ENCODE measurements around the gene ALS2CL. TPM values are rescaled to one million over a fixed set of nuclear protein-coding genes. Genes with fewer than 3 reads are reported as not detected.
A peak's percentile ranks its signal among the peaks of the same experiment; 100 is the strongest.
"Not testable (repeated sequence)": the region's sequence is repeated elsewhere in the genome, so short reads cannot be mapped to it uniquely, and the experiment has no call there.

The ALS2CL gene
- total and polyA plus RNA-seq, 4 experiments from 2014 or later, result 3.2 to 29.8 (median 16.5) TPM

DNA sequence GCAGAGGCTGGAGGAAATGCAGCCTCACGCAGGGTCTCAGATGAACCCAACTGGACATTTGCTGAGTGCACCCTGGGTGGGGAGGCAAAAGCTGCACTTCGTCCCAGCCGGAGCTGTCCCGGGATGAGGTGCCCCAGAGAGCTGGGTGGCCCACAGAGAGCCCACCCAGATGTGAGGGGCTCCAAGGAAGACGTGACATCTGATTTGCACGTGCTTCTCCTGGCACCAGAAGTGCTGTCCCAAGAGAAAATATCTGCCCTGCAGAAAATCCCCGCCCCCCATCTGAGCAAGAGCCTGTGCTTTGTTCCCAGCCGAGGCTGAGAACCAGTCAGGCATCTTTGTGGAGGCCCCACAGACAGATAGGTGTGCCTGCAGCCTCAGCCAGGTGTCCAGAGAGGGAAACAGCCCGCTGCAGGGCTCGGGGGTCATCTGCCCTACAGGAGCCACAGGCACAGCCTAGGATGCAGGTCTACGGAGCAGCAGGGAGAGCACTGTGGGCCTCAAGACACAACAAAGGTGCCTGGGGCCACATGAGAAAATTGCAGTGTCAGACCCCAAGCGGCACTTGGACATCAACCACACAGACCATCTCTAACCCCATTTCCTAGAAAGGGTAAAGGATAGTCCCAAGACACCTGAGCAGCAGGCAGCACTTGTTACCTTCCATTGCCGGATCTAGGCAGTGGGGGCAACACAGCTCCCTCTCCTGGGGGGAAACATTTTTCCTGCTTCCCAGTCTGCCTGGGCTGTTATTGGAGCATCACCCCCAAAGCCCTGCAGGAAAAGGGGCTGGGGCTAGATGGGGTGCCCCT is 13.5 kb upstream of the ALS2CL start:
- CTCF ChIA-PET (ENCODE audit: partially characterized antibody), result interaction anchor here (1.6 to 2.9 kb wide), 5 partner anchors 9 to 188 kb away, joined by 3 to 14 read pairs (median 8); no protein-coding TSS in a partner anchor
- H3K4me3 Mint-ChIP-seq, result no peak overlapping the region
- no peak overlapping the region for H3K4me3 ChIP-seq (ENCODE audit: low read length in 2 of 2)
- H3K4me1 Mint-ChIP-seq, result peaks cover 4 to 5% (median 5%) of the 10 kb centered on the region in 4 donors
- H3K27ac Mint-ChIP-seq, result peak overlapping the region in 2 of 7 donors; percentile 29 to 42
- intact Hi-C loops (cut with micrococcal nuclease), result no loop called here
- peaks cover 3% of the 10 kb centered on the region for H3K4me1 ChIP-seq (ENCODE audit: insufficient read depth, low read length)
- POLR2A ChIA-PET (ENCODE audit: partially characterized antibody), result no interaction called here
- no peak overlapping the region for H3K27ac ChIP-seq (ENCODE audit: low read depth, low read length)
- no peaks in the 10 kb centered on the region for H3K36me3 ChIP-seq (ENCODE audit: insufficient read depth, low read length)
- no peak for DNase-seq
- no peaks in the 10 kb centered on the region for H3K27me3 ChIP-seq (ENCODE audit: insufficient read depth, low read length)
- H3K9me3 ChIP-seq (ENCODE audit: control insufficient read depth in 1 of 2, low read length in 2 of 2), result no peaks in the 10 kb centered on the region
- H3K27me3 Mint-ChIP-seq, result peaks cover 0 to 2% of the 10 kb centered on the region in 2 donors
- no peaks in the 10 kb centered on the region for H3K9me3 Mint-ChIP-seq
- peaks cover 3 to 5% of the 10 kb centered on the region in 2 donors for H3K36me3 Mint-ChIP-seq

DNA sequence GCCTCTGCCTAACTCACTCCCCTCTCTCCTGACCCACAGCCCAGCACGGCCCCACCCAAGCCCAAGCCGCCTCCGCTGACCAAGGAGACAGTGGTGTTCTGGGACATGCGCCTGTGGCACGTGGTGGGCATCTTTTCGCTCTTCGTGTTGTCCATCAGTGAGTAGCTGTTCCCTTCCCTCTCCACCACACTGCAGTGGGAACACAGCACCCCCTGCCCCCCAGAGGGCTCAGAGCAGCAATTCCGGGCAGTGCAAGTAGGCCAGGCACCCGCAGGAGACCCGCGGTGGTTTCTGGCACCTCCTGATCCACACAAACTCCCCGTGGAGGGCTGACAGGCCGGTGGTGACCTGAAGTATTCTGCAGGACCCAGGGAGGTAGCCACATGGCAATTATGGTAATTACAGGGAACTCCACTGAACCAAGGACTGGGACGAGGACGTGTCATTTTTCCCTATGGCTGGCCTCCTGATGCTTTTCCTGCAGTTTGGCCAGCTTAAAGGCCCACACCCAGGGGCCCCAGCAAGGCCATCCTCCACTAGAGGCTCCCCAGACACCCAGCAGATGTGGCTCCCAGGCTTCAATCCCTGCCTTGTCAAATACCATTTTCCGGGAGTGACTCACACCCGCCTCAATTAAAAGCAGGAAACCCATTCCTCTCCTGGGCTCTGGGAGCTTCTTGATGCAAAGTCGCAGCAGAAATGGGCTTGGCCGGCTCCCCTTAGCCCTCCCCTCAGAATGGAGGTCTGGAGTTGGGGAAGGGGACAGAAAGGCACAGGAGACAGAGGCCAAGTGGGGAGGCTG is 12.5 kb upstream of the ALS2CL start:
- H3K4me1 Mint-ChIP-seq, result peaks cover 6 to 11% (median 9%) of the 10 kb centered on the region in 4 donors
- ChIA-PET CTCF (ENCODE audit: partially characterized antibody) (interaction anchor here (0.9 to 2.9 kb wide), 4 partner anchors 10 to 619 kb away, joined by 3 to 14 read pairs (median 7); no protein-coding TSS in a partner anchor), POLR2A (ENCODE audit: partially characterized antibody) (interaction anchor here (1.6 kb wide), 1 partner anchor 204 kb away, joined by 4 read pairs; no protein-coding TSS in a partner anchor)
- peaks cover 0 to 2% of the 10 kb centered on the region in 2 donors for H3K27me3 Mint-ChIP-seq
- Histone ChIP-seq H3K27me3 (ENCODE audit: insufficient read depth, low read length) (no peaks in the 10 kb centered on the region), H3K27ac (ENCODE audit: low read depth, low read length) (no peak overlapping the region), H3K36me3 (ENCODE audit: insufficient read depth, low read length) (no peaks in the 10 kb centered on the region), H3K4me1 (ENCODE audit: insufficient read depth, low read length) (peaks cover 11% of the 10 kb centered on the region), H3K4me3 (ENCODE audit: low read length in 2 of 2) (no peak overlapping the region), H3K9me3 (ENCODE audit: control insufficient read depth in 1 of 2, low read length in 2 of 2) (no peaks in the 10 kb centered on the region)
- intact Hi-C loops (cut with micrococcal nuclease), result loop anchor here (1.0 to 2.0 kb wide), 4 partner anchors 203 to 769 kb away; partner anchors contain the start of gene SCAP
- peak overlapping the region in 1 of 7 donors; percentile 81 for H3K27ac Mint-ChIP-seq
- H3K36me3 Mint-ChIP-seq, result peaks cover 3 to 5% of the 10 kb centered on the region in 2 donors
- H3K4me3 Mint-ChIP-seq, result no peak overlapping the region
- no peaks in the 10 kb centered on the region for H3K9me3 Mint-ChIP-seq
- DNase-seq, result no peak

DNA sequence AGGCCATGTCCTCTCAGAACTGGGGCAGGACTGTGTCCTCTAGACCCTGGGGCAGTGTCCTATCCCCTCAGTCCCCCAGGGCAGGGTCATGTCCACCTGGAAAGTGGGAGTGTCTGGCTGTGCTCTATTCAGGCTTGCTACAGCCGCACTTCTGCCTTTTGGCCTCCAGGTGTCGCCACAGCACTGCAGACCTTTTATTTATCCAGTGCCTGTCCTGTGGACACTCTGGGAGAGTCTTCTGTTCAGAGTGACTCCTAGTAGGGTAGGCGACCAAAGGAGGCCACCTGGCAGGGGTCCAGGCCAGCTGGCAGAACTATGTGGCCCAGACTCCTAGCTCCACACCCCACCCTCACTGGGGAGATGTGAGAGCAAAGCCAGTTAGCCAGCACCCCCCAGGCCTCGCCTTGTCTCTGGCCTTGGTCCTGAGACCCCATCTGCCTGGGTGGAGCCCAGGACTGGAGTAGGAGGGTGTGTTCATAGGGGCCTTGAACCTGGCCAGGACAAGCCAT is 11.6 kb upstream of the ALS2CL start:
- peaks cover 0 to 2% of the 10 kb centered on the region in 2 donors for H3K27me3 Mint-ChIP-seq
- intact Hi-C loops (cut with micrococcal nuclease), result loop anchor here (1.0 to 2.0 kb wide), 4 partner anchors 204 to 770 kb away; partner anchors contain the start of gene SCAP
- H3K4me3 Mint-ChIP-seq, result no peak overlapping the region
- no peak overlapping the region for H3K4me3 ChIP-seq (ENCODE audit: low read length in 2 of 2)
- H3K4me1 Mint-ChIP-seq, result peaks cover 6 to 19% (median 9%) of the 10 kb centered on the region in 4 donors
- no peaks in the 10 kb centered on the region for H3K36me3 ChIP-seq (ENCODE audit: insufficient read depth, low read length)
- DNase-seq, result peak; percentile 63 to 72 (median 68)
- ChIA-PET POLR2A (ENCODE audit: partially characterized antibody) (interaction anchor here (1.6 kb wide), 1 partner anchor 205 kb away, joined by 4 read pairs; no protein-coding TSS in a partner anchor), CTCF (ENCODE audit: partially characterized antibody) (interaction anchor here (0.9 to 2.9 kb wide), 3 partner anchors 9 to 620 kb away, joined by 3 to 14 read pairs (median 11); no protein-coding TSS in a partner anchor)
- peaks cover 18% of the 10 kb centered on the region for H3K4me1 ChIP-seq (ENCODE audit: insufficient read depth, low read length)
- peaks cover 3 to 5% of the 10 kb centered on the region in 2 donors for H3K36me3 Mint-ChIP-seq
- H3K9me3 Mint-ChIP-seq, result no peaks in the 10 kb centered on the region
- no peaks in the 10 kb centered on the region for H3K27me3 ChIP-seq (ENCODE audit: insufficient read depth, low read length)
- no peak overlapping the region for H3K27ac ChIP-seq (ENCODE audit: low read depth, low read length)
- H3K27ac Mint-ChIP-seq, result peak overlapping the region in 1 of 7 donors; percentile 24
- no peaks in the 10 kb centered on the region for H3K9me3 ChIP-seq (ENCODE audit: control insufficient read depth in 1 of 2, low read length in 2 of 2)

DNA sequence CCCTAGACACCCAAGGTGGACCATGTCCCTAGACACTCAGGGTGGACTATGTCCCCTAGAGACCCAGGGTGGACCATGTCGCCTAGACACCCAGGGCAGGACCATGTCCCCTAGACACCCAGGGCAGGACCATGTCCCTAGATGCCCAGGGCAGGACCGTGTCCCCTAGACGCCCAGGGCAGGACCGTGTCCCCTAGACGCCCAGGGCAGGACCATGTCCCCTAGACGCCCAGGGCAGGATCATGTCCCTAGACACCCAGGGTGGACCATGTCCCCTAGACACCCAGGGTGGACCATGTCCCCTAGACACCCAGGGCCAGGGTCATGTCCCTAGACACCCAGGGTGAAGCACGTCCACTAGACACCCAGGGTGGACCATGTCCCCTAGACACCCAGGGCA is 10.9 kb upstream of the ALS2CL start:
- peaks cover 7 to 26% (median 12%) of the 10 kb centered on the region in 4 donors for H3K4me1 Mint-ChIP-seq
- H3K27ac Mint-ChIP-seq; POLR2A ChIA-PET (ENCODE audit: partially characterized antibody); H3K27me3 Mint-ChIP-seq; H3K27ac ChIP-seq (ENCODE audit: low read depth, low read length); H3K4me3 ChIP-seq (ENCODE audit: low read length in 2 of 2); H3K9me3 Mint-ChIP-seq; CTCF ChIA-PET (ENCODE audit: partially characterized antibody); DNase-seq; H3K36me3 Mint-ChIP-seq; H3K36me3 ChIP-seq (ENCODE audit: insufficient read depth, low read length); H3K4me3 Mint-ChIP-seq; H3K9me3 ChIP-seq (ENCODE audit: control insufficient read depth in 1 of 2, low read length in 2 of 2); H3K27me3 ChIP-seq (ENCODE audit: insufficient read depth, low read length): not testable (repeated sequence)
- intact Hi-C loops (cut with micrococcal nuclease), result loop anchor here (2.0 kb wide), 2 partner anchors 666 to 770 kb away; partner anchors contain the start of gene SCAP
- H3K4me1 ChIP-seq (ENCODE audit: insufficient read depth, low read length), result peaks cover 18% of the 10 kb centered on the region

DNA sequence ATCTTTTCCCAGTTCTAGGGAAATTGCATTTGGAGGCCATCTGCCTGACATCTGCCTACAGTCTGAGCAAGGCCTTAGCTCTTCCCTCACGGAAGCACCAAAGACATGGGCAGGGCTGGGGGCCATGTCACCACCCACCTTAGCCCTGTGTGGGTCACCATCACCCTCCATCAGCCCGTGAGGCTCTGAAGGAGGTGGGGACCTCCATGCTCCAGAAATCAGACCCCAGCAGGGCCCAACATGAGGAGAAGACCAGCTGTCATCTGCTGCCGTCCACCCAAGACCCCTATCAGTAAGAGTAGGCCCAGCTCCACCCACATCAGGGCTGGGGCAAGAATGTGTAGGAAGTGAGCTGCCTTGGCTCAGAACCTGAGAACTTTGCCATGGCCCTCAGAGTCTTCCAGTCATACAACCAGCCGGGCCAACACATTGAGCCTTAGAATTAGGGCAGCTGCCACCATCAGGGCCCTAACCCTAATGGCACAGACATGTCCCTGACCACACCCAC is 9.6 kb upstream of the ALS2CL start:
- Histone ChIP-seq H3K27me3 (ENCODE audit: insufficient read depth, low read length) (no peaks in the 10 kb centered on the region), H3K4me1 (ENCODE audit: insufficient read depth, low read length) (peaks cover 18% of the 10 kb centered on the region), H3K27ac (ENCODE audit: low read depth, low read length) (no peak overlapping the region), H3K36me3 (ENCODE audit: insufficient read depth, low read length) (no peaks in the 10 kb centered on the region), H3K4me3 (ENCODE audit: low read length in 2 of 2) (no peak overlapping the region), H3K9me3 (ENCODE audit: control insufficient read depth in 1 of 2, low read length in 2 of 2) (no peaks in the 10 kb centered on the region)
- H3K4me1 Mint-ChIP-seq, result peaks cover 7 to 28% (median 15%) of the 10 kb centered on the region in 4 donors
- intact Hi-C loops (cut with micrococcal nuclease), result no loop called here
- H3K9me3 Mint-ChIP-seq, result no peaks in the 10 kb centered on the region
- POLR2A ChIA-PET (ENCODE audit: partially characterized antibody), result no interaction called here
- CTCF ChIA-PET (ENCODE audit: partially characterized antibody), result interaction anchor here (0.9 to 2.4 kb wide), 5 partner anchors 10 to 621 kb away, joined by 3 to 16 read pairs (median 5); partner anchors contain the start of gene ALS2CL
- no peak for DNase-seq
- peak overlapping the region in 2 of 7 donors; percentile 42 to 48 for H3K27ac Mint-ChIP-seq
- H3K4me3 Mint-ChIP-seq, result no peak overlapping the region
- H3K27me3 Mint-ChIP-seq, result peaks cover 0 to 2% of the 10 kb centered on the region in 2 donors
- H3K36me3 Mint-ChIP-seq, result no peaks in the 10 kb centered on the region

DNA sequence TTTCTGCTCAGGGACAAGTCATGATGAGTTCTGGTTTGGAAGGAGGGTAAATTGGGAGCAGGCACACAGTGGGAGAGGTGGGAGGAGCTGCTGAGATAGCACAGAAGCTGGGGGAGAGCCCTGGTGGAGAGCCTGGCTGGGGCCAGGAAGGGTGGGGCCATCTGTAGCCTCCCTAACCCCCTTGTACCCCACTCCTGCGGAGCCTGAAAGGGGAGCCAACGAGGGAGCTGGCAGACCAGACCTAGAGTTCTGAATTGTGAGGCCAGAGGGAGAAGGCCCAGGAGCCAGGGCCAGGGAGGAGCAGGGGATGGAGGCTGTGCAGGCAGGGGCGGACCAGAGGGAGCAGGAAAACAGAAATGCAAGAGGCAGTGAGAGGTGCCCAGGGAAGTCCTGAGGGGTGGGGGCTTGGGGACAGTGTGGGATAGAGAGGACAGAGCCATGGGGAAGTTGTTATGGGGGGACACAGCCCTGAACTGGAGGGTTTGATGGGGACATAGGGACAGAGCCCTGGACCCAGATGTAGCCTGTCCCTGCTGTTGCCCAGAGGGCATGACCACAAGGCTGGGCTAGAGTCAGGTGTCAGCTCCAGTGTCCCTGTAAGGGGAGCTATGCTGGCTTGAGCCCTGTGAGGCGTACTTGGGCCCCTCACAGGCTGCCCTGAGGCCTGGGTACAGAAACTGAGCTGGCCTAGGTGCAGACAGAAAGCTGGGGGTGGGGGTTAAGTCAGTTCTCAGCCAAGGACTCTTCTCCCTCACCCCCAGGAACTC is 8.9 kb upstream of the ALS2CL start:
- Mint-ChIP-seq H3K27me3 (peaks cover 0 to 2% of the 10 kb centered on the region in 2 donors), H3K9me3 (no peaks in the 10 kb centered on the region), H3K36me3 (no peaks in the 10 kb centered on the region), H3K27ac (peak overlapping the region in 4 of 7 donors; percentile 6 to 70 (median 22)), H3K4me3 (peak overlapping the region in 5 of 8 donors; percentile 13 to 60 (median 33)), H3K4me1 (peaks cover 7 to 33% (median 17%) of the 10 kb centered on the region in 4 donors)
- intact Hi-C loops (cut with micrococcal nuclease), result no loop called here
- ChIA-PET CTCF (ENCODE audit: partially characterized antibody) (interaction anchor here (0.8 to 2.4 kb wide), 7 partner anchors 9 to 621 kb away, joined by 3 to 16 read pairs (median 3); partner anchors contain the start of gene ALS2CL), POLR2A (ENCODE audit: partially characterized antibody) (no interaction called here)
- Histone ChIP-seq H3K36me3 (ENCODE audit: insufficient read depth, low read length) (no peaks in the 10 kb centered on the region), H3K27ac (ENCODE audit: low read depth, low read length) (no peak overlapping the region), H3K9me3 (ENCODE audit: control insufficient read depth in 1 of 2, low read length in 2 of 2) (no peaks in the 10 kb centered on the region), H3K4me1 (ENCODE audit: insufficient read depth, low read length) (peaks cover 18% of the 10 kb centered on the region), H3K27me3 (ENCODE audit: insufficient read depth, low read length) (no peaks in the 10 kb centered on the region), H3K4me3 (ENCODE audit: low read length in 2 of 2) (no peak overlapping the region)
- DNase-seq, result no peak

All from CD4-positive, alpha-beta memory T cell (primary cell).